Head of caudate nucleus (tissue), 42 donors: Measurements from ENCODE around the gene ACTL9.
A peak's percentile ranks its signal among the peaks of the same experiment; 100 is the strongest.

Experiments
- DNase-seq, 42 donors: peaks; one replicate each; pipeline versions ENCODE4 v3.0.0 to v3.0.0-alpha.2; 2020 to 2021; ENCODE audit warnings: mixed read lengths in 7 of 42
- intact Hi-C: fragments of 100-400 bp; cut with DNase I; formaldehyde crosslinking; loops from one replicate; pipeline ENCODE4 v1.15.0; 2022

The ACTL9 gene

GRCh38 chr19:8690753-8691539 is 7.6 kb downstream of the ACTL9 start:
- intact Hi-C loops = no loop called here
- no peak for DNase-seq

GRCh38 chr19:8688930-8689329 is 9.7 kb downstream of the ACTL9 start:
- peak in 1 of 42 donors; percentile 25 for DNase-seq
- intact Hi-C loops = no loop called here

GRCh38 chr19:8686549-8686948 is 12.0 kb downstream of the ACTL9 start:
- intact Hi-C loops = no loop called here
- peak in 1 of 42 donors; percentile 9 for DNase-seq

DNA sequence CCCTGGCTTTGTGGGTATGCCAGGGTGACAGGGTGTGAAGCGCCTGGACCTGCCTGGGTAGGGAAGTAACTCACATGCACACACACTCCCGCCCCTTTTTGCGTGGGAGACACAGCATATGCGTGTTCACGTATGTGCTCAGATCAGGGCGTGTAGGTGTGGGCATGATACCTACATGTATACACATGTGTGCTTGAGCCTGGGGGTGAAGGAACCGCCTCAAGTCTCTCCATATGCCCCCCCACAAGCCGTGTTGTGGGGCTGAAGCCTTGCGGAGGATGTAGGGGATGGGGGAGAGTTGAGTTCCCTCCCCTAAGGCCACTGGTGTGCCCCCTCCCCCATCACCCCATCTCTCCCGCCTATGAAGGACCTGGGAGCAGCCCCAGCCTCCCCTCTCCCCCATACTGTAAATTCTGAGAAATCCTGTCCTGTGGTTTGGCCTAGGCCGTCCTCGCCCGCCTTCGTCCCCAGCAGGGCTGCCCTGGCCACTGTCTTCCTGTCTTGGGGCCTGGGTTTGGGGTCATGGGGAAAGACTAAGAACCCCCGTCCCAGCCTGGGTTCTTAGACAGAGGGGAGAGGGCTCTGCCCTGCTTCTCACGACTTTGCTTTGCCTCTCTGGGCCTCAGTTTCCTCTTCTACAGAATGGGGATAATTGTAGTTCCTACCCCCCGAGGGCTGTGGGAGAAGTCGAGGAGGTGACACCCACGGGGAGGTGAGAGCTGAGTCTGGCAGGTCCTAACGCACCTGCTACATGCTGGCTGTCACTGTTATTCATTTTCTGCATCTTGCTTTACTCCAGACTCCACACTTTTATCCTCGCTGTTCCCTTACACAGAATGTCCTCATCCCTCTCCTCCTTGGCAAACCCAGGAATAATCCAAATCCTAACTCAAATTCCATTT is 14.3 kb downstream of the ACTL9 start:
- peak in 1 of 42 donors; percentile 10 for DNase-seq
- intact Hi-C loops = no loop called here

GRCh38 chr19:8682931-8683330 is 15.7 kb downstream of the ACTL9 start:
- no peak for DNase-seq
- intact Hi-C loops = no loop called here

- no peak for DNase-seq
- intact Hi-C loops = no loop called here
Measured at GRCh38 chr19:8682472-8682871, 16.1 kb downstream of the ACTL9 start.

DNA sequence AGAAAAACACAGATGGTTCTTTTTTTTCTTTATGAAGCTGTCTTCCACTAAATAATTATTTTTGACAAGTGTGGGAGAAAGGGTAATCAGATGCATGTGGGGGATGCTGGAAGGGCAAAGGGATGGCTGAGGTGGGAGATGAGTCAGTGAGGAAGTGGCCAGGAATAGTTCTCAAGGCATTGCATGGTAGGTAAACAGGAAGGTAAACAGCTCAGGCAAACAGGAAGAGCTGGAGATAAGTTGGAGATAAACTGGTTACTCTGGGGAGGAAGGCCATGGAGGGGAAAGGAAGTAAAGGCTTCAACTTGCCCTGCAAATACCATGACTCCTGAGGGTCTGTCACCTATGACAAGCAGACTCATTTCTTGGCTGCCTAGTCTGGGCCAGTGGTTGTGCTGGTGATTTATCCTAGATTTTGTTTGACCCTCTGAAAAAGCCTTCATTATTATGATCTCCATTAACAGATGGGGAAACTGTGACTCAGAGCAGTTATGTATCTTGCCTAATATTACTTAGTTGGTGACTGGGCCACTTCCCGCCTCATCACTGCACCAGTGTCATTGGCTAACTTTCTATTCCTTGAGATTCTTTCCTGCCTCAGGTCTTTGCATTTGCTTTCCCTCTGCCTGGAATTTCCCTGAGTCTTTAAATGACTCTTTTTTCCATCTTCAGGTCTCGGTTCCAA is 17.1 kb downstream of the ACTL9 start:
- DNase-seq = no peak
- intact Hi-C loops = no loop called here

GRCh38 chr19:8680676-8681344 is 17.8 kb downstream of the ACTL9 start:
- intact Hi-C loops = no loop called here
- no peak for DNase-seq

- DNase-seq = no peak
- intact Hi-C loops = no loop called here
Measured at GRCh38 chr19:8678244-8678807, 20.3 kb downstream of the ACTL9 start.

DNA sequence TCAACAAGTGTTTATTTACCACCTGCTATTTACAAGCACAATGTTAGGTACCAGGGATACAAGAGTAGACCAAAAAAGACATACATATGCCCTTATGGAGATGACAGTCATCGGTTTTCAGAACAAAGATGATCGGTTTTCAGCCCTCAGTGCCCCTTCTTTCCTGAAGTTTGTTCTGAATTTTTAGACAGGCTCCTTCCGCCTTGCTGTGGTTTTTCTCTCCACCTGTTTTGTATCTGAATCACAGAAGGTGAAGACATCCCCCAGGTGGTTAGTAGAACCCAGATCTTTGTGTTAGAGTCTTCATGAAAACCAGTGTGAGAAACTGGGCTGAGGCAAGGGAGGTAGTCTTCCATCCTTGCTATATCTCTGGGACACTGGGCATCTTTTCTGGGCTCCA is 23.5 kb downstream of the ACTL9 start:
- DNase-seq = no peak
- intact Hi-C loops = no loop called here

GRCh38 chr19:8673276-8673891 is 25.2 kb downstream of the ACTL9 start:
- intact Hi-C loops = no loop called here
- no peak for DNase-seq

GRCh38 chr19:8666814-8667405 is 31.7 kb downstream of the ACTL9 start:
- DNase-seq = no peak
- intact Hi-C loops = no loop called here

DNA sequence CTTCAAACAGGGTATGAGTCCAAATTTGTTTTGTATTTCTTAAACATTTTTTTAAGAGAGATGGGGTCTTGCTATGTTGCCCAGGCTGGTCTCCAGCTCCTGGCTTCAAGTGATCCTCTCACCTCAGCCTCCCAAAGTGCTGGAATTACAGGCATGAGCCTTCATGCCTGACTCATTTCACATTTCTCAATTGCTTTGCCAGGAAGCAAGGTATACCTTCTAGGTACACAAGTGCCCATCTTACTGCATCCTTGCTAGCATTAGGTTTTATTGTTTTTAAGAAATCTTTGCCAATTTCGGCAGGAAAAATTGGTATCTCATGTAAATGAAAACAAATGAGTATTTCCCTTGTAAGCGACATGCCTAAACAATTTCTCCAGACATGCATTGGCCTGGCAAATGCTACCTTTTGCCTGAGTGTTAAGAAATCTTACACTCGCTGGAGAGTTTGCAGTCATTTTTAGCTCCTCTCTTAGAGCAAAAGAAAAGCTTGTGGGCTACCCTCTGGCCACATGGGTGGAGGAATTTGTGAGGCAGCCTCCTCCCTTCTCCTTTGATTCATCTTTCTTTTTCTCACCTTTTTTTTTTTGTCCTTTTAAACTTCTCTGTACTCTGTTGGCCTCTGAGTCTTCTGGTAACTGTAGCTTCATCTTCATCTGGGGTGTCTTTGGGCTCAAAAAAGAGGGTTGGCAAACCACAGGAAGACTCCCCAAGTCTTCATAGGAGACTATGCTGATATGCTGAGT is 33.0 kb downstream of the ACTL9 start:
- intact Hi-C loops = no loop called here
- no peak for DNase-seq

GRCh38 chr19:8664671-8665057 is 33.9 kb downstream of the ACTL9 start:
- DNase-seq = no peak
- intact Hi-C loops = no loop called here

- intact Hi-C loops = no loop called here
- no peak for DNase-seq
Measured at GRCh38 chr19:8663920-8664670, 34.5 kb downstream of the ACTL9 start.

DNA sequence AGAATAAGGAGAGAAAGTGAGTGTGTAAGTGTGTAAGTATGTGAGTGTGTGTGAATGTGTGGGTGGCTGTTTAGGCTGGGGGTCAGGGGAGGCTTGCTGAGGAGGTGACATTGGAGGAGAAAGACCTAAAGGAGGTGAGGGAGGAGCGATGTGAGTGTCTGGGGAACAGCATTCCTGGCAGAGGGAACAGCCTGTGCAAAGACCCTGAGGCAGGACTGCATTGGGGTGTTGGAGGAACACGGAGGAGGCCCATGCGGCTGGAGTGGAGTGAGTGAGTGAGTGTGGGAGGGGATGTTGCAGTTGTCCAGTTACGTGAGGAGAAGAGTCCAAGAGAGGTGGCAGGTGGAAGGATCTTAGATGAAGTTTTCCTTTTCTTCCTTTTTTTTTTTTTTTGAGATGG is 36.3 kb downstream of the ACTL9 start:
- intact Hi-C loops = no loop called here
- no peak for DNase-seq

DNA sequence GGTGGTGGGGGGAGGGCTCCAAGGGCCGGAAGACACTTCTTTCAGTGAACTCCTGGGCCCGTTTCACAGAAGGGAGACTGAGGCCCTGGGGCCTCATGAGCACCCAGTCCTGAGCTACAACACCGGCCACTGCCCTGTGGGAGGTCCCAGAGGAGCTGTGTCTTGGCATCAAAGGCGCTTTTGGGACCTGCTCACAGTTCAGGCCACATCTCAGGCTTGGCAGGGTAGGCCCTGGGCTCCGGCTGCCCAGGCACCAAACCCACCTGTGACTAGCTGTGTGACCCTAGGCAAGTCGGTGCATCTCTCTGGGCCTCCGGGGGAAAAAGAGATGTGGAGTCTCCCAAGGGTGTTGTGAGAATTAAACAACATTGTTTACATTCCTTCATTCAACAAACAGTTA is 38.7 kb downstream of the ACTL9 start:
- DNase-seq = no peak
- intact Hi-C loops = loop anchor here (10.0 kb wide), 1 partner anchor 415 kb away; no protein-coding TSS in a partner anchor
